WTC11 (cell line): ENCODE measurements around the gene UMAD1. TPM values are rescaled to one million over a fixed set of nuclear protein-coding genes. Genes with fewer than 3 reads are reported as not detected.

Source experiments
- ATAC-seq: fragments of 200-7000 bp; cut with Tn5 transposase; 2 replicates; pipeline ENCODE4 v1.10.0; 2021; ENCODE audit warnings: mild to moderate bottlenecking, moderate library complexity
- CTCF ChIA-PET: fragments of 300-600 bp; sonication (Branson Sonifier 250); formaldehyde crosslinking; loops from one replicate; lab custom pipeline; 2021; ENCODE audit warnings: antibody characterized with exemption; lab: Charles Lee
- POLR2A ChIA-PET: fragments of 350-600 bp; sonication (Branson Sonifier 250); formaldehyde crosslinking; loops from one replicate; lab custom pipeline; 2021; ENCODE audit warnings: antibody characterized with exemption; lab: Charles Lee
- DNase-seq: peaks from one replicate; pipeline ENCODE4 v3.0.0; 2021; ENCODE audit warnings: low spot score
- H3K27ac Mint-ChIP-seq: 2 replicates; pipeline ENCODE4 v1.8.0; 2021; ENCODE audit warnings: mixed read lengths
- H3K27me3 Mint-ChIP-seq: 2 replicates; pipeline ENCODE4 v1.8.0; 2021; ENCODE audit warnings: low read depth, mild to moderate bottlenecking, moderate library complexity, mixed read lengths
- H3K36me3 Mint-ChIP-seq: 2 replicates; pipeline ENCODE4 v1.8.0; 2021; ENCODE audit warnings: mixed read lengths
- H3K4me1 Mint-ChIP-seq: 2 replicates; pipeline ENCODE4 v1.8.0; 2022; ENCODE audit warnings: mixed read lengths
- H3K4me3 Mint-ChIP-seq: 2 replicates; pipeline ENCODE4 v1.8.0; 2021; ENCODE audit warnings: mild to moderate bottlenecking, moderate library complexity, mixed read lengths
- H3K9me3 Mint-ChIP-seq: 2 replicates; pipeline ENCODE4 v1.8.0; 2021; ENCODE audit warnings: mixed read lengths
- ATF3 ChIP-seq: sonication (generic); formaldehyde crosslinking; conservative IDR thresholded peaks from 2 replicates; pipeline ENCODE4 v1.8.1; 2022; ENCODE audit warnings: mild to moderate bottlenecking, missing genetic modification reagents
- CBFB ChIP-seq: sonication (generic); formaldehyde crosslinking; IDR thresholded peaks from 2 replicates; pipeline ENCODE4 v1.8.1; 2022; ENCODE audit warnings: mild to moderate bottlenecking, low read depth, missing genetic modification reagents
- CREB1 ChIP-seq: sonication (generic); formaldehyde crosslinking; IDR thresholded peaks from 2 replicates; pipeline ENCODE4 v1.8.0; 2023; ENCODE audit warnings: mild to moderate bottlenecking, missing genetic modification reagents
- CTCF ChIP-seq: fragments of 200-600 bp; IDR thresholded peaks from 2 replicates; pipeline ENCODE4 v1.8.0; 2022; ENCODE audit warnings: antibody characterized with exemption
- E2F4 ChIP-seq: sonication (generic); formaldehyde crosslinking; IDR thresholded peaks from 2 replicates; pipeline ENCODE4 v1.8.1; 2022; ENCODE audit warnings: low read depth, mild to moderate bottlenecking, moderate library complexity, missing genetic modification reagents, borderline replicate concordance
- E2F5 ChIP-seq: sonication (generic); formaldehyde crosslinking; IDR thresholded peaks from 2 replicates; pipeline ENCODE4 v1.8.1; 2022; ENCODE audit warnings: mild to moderate bottlenecking, moderate library complexity, missing genetic modification reagents
- MXD4 ChIP-seq: fragments of 250-450 bp; sonication (Bioruptor Pico); IDR thresholded peaks from 2 replicates; pipeline ENCODE4 v1.8.0; 2021; ENCODE audit warnings: mild to moderate bottlenecking, moderate library complexity, borderline replicate concordance
- MYBL2 ChIP-seq: sonication (generic); formaldehyde crosslinking; IDR thresholded peaks from 2 replicates; pipeline ENCODE4 v1.8.1; 2023; ENCODE audit warnings: mild to moderate bottlenecking, moderate library complexity, missing genetic modification reagents
- RORB ChIP-seq: fragments of 250-450 bp; sonication (Bioruptor Pico); IDR thresholded peaks from 2 replicates; pipeline ENCODE4 v1.9.0; 2021; ENCODE audit warnings: mild to moderate bottlenecking
- SMAD4 ChIP-seq: sonication (generic); formaldehyde crosslinking; IDR thresholded peaks from 2 replicates; pipeline ENCODE4 v1.8.0; 2022; ENCODE audit warnings: mild to moderate bottlenecking, missing genetic modification reagents
- SOX15 ChIP-seq: fragments of 250-450 bp; sonication (Bioruptor Pico); IDR thresholded peaks from 2 replicates; pipeline ENCODE4 v1.9.0; 2021; ENCODE audit warnings: mild to moderate bottlenecking
- SP1 ChIP-seq: sonication (generic); formaldehyde crosslinking; conservative IDR thresholded peaks from 2 replicates; pipeline ENCODE4 v1.8.1; 2022; ENCODE audit warnings: missing genetic modification reagents
- TCF7 ChIP-seq: sonication (generic); formaldehyde crosslinking; IDR thresholded peaks from 2 replicates; pipeline ENCODE4 v1.8.0; 2022; ENCODE audit warnings: mild to moderate bottlenecking, low read depth, missing genetic modification reagents, moderate library complexity
- TEAD1 ChIP-seq: sonication (generic); formaldehyde crosslinking; IDR thresholded peaks from 2 replicates; pipeline ENCODE4 v1.8.0; 2022; ENCODE audit warnings: mild to moderate bottlenecking, missing genetic modification reagents
- TEAD4 ChIP-seq: sonication (generic); formaldehyde crosslinking; IDR thresholded peaks from 2 replicates; pipeline ENCODE4 v1.8.0; 2022; ENCODE audit warnings: mild to moderate bottlenecking, missing genetic modification reagents
- ZNF232 ChIP-seq: sonication (generic); formaldehyde crosslinking; IDR thresholded peaks from 2 replicates; pipeline ENCODE4 v1.8.0; 2022; ENCODE audit warnings: mild to moderate bottlenecking, missing genetic modification reagents
- ZNF263 ChIP-seq: sonication (generic); formaldehyde crosslinking; IDR thresholded peaks from 2 replicates; pipeline ENCODE4 v1.8.1; 2022; ENCODE audit warnings: low read depth, mild to moderate bottlenecking, moderate library complexity, missing genetic modification reagents
- ZNF396 ChIP-seq: fragments of 250-450 bp; sonication (Bioruptor Pico); IDR thresholded peaks from 2 replicates; pipeline ENCODE4 v1.8.0; 2021; ENCODE audit warnings: mild to moderate bottlenecking, moderate library complexity, borderline replicate concordance
- ZNF423 ChIP-seq: fragments of 250-450 bp; sonication (Bioruptor Pico); IDR thresholded peaks from 2 replicates; pipeline ENCODE4 v2.1.2; 2022; ENCODE audit warnings: mild to moderate bottlenecking, moderate library complexity
- total RNA-seq: library from RNA; stranded (reverse); gene quantifications from 3 replicates; pipeline ENCODE4 v1.2.3, GENCODE V29; 2021
- TF ChIP-seq, protein P1 (sequence below): sonication (generic); formaldehyde crosslinking; IDR thresholded peaks from 2 replicates; pipeline ENCODE4 v1.8.1; 2023; ENCODE audit warnings: mild to moderate bottlenecking, missing genetic modification reagents, moderate library complexity

The UMAD1 gene
- total RNA-seq, 1 experiment from 2014 or later, result 13.0 TPM

GRCh38 chr7:7792056-7792455, 151.5 kb downstream of the UMAD1 start:
- Mint-ChIP-seq H3K27me3 (no peaks in the 10 kb centered on the region; the same call in 1 of the 2 replicates), H3K4me3 (no peak overlapping the region), H3K9me3 (peaks cover 19% of the 10 kb centered on the region), H3K27ac (peak overlapping the region; percentile 7), H3K4me1 (peaks cover 65% of the 10 kb centered on the region), H3K36me3 (peaks cover 18% of the 10 kb centered on the region)
- ChIA-PET POLR2A (no interaction called here), CTCF (interaction anchor here (0.6 to 1.2 kb wide), 2 partner anchors 244 to 476 kb away, joined by 3 read pairs; no protein-coding TSS in a partner anchor)
- DNase-seq (no peak), ATAC-seq (no peak)
- TF ChIP-seq, protein P1, sequence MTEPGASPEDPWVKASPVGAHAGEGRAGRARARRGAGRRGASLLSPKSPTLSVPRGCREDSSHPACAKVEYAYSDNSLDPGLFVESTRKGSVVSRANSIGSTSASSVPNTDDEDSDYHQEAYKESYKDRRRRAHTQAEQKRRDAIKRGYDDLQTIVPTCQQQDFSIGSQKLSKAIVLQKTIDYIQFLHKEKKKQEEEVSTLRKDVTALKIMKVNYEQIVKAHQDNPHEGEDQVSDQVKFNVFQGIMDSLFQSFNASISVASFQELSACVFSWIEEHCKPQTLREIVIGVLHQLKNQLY, result no peak
- TF ChIP-seq E2F4 (CRISPR knock-in tag), result no peak
- TF ChIP-seq MYBL2 (CRISPR knock-in tag), result no peak
- TF ChIP-seq ZNF396 (CRISPR knock-in tag), result no peak
- TF ChIP-seq RORB (CRISPR knock-in tag), result no peak
- TF ChIP-seq SMAD4 (CRISPR knock-in tag), result no peak
- TF ChIP-seq ZNF263, result no peak
- TF ChIP-seq CTCF, result no peak

- H3K4me3 Mint-ChIP-seq, result no peak overlapping the region
- H3K9me3 Mint-ChIP-seq, result peaks cover 26% of the 10 kb centered on the region
- H3K4me1 Mint-ChIP-seq, result peaks cover 63% of the 10 kb centered on the region
- DNase-seq, result no peak
- ChIA-PET POLR2A (no interaction called here), CTCF (no interaction called here)
- H3K27me3 Mint-ChIP-seq, result no peaks in the 10 kb centered on the region; the same call in 1 of the 2 replicates
- peak overlapping the region; percentile 69 for H3K27ac Mint-ChIP-seq
- TF ChIP-seq TEAD1 (0 out of 2 replicates have a peak, but pooled peaks have one; percentile 18), E2F5 (CRISPR knock-in tag) (no peak)
- peaks cover 25% of the 10 kb centered on the region for H3K36me3 Mint-ChIP-seq
- ATAC-seq, result peak; percentile 89
These were observed 152.7 kb downstream of the UMAD1 start for GRCh38 chr7:7793249-7793648.

DNA sequence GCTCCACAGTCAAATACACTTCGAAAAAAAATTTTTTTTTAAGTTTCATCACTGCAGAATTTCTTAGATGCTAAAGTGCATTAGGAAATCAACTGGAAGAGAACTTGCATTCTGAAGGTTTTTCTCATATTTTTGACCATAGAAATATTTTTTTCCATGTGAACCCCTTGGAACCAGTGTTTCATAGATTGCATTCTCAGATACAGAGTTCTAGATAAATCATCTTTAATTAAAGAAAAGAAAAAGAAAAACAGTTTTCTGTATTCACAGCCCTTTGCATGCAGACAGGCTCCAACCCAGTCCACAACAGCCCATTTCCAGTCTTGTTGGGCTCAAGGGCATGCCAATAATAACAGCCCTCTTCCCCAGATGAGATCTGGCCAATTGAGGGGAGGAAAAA, 153.4 kb downstream of the UMAD1 start:
- Mint-ChIP-seq H3K4me1 (peaks cover 61% of the 10 kb centered on the region), H3K27ac (peak overlapping the region; percentile 30; the same call in 1 of the 2 replicates), H3K4me3 (no peak overlapping the region), H3K36me3 (peaks cover 25% of the 10 kb centered on the region), H3K27me3 (no peaks in the 10 kb centered on the region; the same call in 1 of the 2 replicates), H3K9me3 (peaks cover 26% of the 10 kb centered on the region)
- DNase-seq (no peak), ATAC-seq (no peak)
- TF ChIP-seq SOX15 (CRISPR knock-in tag) (no peak), E2F4 (CRISPR knock-in tag) (no peak), MXD4 (CRISPR knock-in tag) (no peak), SP1 (CRISPR knock-in tag) (no peak), CBFB (CRISPR knock-in tag) (no peak), ZNF232 (CRISPR knock-in tag) (no peak), CREB1 (CRISPR knock-in tag) (no peak), ZNF423 (CRISPR knock-in tag) (no peak), TCF7 (CRISPR knock-in tag) (no peak), ATF3 (CRISPR knock-in tag) (no peak), TEAD4 (CRISPR knock-in tag) (no peak)
- ChIA-PET CTCF (no interaction called here), POLR2A (no interaction called here)
